Left kidney (tissue), 1 donor: ENCODE results near the gene SEC23IP. TPM values are rescaled to one million over a fixed set of nuclear protein-coding genes. Genes with fewer than 3 reads are reported as not detected.

Experiments used
- polyA plus RNA-seq: library from polyadenylated mRNA; unstranded; fragments of 120-200 nt; gene quantifications from one replicate; pipeline ENCODE4 v1.2.1, GENCODE V29; 2013; ENCODE audit not compliant: insufficient read length

The SEC23IP gene
- polyA plus RNA-seq, 1 donor: 77.7 TPM

Other genes with a start within 250 kb of the SEC23IP start
- 24.5 TPM for gene BAG3, start 241.3 kb upstream of the SEC23IP start, polyA plus RNA-seq
- 72.9 TPM for gene INPP5F, start 166.7 kb upstream of the SEC23IP start, polyA plus RNA-seq
- 66.4 TPM for gene MCMBP, start 19.9 kb upstream of the SEC23IP start, polyA plus RNA-seq